Transverse colon (tissue), 3 donors: ENCODE data around the gene GSTCD.
"Not testable (repeated sequence)": the region's sequence is repeated elsewhere in the genome, so short reads cannot be mapped to it uniquely, and the experiment has no call there.

Experiments
- POLR2A ChIP-seq: fragments of 450-650 bp; IDR thresholded peaks from one replicate; pipeline ENCODE4 v1.6.1; 2016; ENCODE audit warnings: antibody characterized with exemption, mild to moderate bottlenecking, moderate library complexity
- TF ChIP-seq, protein P1 (sequence below), 5 experiments: fragments of 200-600 bp in 3 of 5; fragments of 450-650 bp in 2 of 5; sonication (generic) in 3 of 5; IDR thresholded peaks; 1 replicate in 2 of 5; 2 replicates in 3 of 5; pipeline ENCODE4 v1.5.1; 2016 to 2017; ENCODE audit warnings: antibody characterized with exemption in 5 of 5, inconsistent platforms in 3 of 5, mild to moderate bottlenecking in 2 of 5, moderate library complexity in 1 of 5

DNA sequence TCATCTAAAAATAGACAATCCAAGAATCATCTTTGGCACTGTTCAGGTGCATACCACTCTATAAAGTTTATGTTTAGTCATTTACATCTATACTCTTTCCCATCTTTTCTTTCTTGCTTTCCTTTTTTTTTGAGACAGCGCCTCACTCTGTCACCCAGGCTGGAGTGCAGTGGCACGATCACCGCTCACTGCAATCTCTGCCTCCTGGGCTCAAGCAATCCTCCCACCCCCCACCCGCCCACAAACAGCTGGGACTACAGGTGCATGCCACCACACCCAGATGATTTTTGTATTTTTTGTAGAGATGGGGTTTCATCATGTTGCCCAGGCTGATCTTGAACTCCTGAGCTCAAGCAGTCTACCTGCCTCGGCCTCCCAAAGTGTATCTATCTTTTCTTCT, 13.8 kb upstream of the GSTCD start:
- not testable (repeated sequence) for TF ChIP-seq POLR2A
- TF ChIP-seq, protein P1, sequence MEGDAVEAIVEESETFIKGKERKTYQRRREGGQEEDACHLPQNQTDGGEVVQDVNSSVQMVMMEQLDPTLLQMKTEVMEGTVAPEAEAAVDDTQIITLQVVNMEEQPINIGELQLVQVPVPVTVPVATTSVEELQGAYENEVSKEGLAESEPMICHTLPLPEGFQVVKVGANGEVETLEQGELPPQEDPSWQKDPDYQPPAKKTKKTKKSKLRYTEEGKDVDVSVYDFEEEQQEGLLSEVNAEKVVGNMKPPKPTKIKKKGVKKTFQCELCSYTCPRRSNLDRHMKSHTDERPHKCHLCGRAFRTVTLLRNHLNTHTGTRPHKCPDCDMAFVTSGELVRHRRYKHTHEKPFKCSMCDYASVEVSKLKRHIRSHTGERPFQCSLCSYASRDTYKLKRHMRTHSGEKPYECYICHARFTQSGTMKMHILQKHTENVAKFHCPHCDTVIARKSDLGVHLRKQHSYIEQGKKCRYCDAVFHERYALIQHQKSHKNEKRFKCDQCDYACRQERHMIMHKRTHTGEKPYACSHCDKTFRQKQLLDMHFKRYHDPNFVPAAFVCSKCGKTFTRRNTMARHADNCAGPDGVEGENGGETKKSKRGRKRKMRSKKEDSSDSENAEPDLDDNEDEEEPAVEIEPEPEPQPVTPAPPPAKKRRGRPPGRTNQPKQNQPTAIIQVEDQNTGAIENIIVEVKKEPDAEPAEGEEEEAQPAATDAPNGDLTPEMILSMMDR (IDR thresholded peaks at IDR 0.05), result not testable (repeated sequence)
